IMR-90 (cell line): ENCODE measurements around the gene SLC39A11. TPM values are rescaled to one million over a fixed set of nuclear protein-coding genes. Genes with fewer than 3 reads are reported as not detected.

Experiments used
- ATAC-seq: fragments of 200-7000 bp; cut with Tn5 transposase; 2 replicates; pipeline ENCODE4 v1.9.1; 2020; ENCODE audit warnings: low read depth, mild to moderate bottlenecking, moderate library complexity
- BruUV-seq: library from RNA; stranded (reverse); fragments of 400-500 nt; replicated peaks from 2 replicates; lab custom pipeline; 2021; lab: Mats Ljungman, UMichigan
- CTCF ChIA-PET: fragments of 300-600 bp; formaldehyde crosslinking; extraction: SDS; loops from one replicate; lab custom pipeline; 2021; ENCODE audit warnings: antibody characterized with exemption; lab: Yijun Ruan, JAX
- POLR2A ChIA-PET: fragments of 300-600 bp; sonication (Branson Sonifier 250); formaldehyde crosslinking; loops from one replicate; lab custom pipeline; 2022; ENCODE audit warnings: antibody characterized with exemption; ENCODE audit not compliant: unreplicated experiment; lab: Charles Lee
- DNase-seq: peaks from one replicate; pipeline ENCODE4 v3.0.0; 2013
- H2AFZ ChIP-seq: replicated peaks from 2 replicates; pipeline ENCODE3; 2013; ENCODE audit warnings: low read length, mild to moderate bottlenecking; ENCODE audit not compliant: poor library complexity
- H2AK5ac ChIP-seq: 2 replicates; pipeline ENCODE4 v1.6.1; 2013; ENCODE audit warnings: low read depth, low read length, inconsistent platforms
- H2AK9ac ChIP-seq: replicated peaks from 2 replicates; pipeline ENCODE3; 2013; ENCODE audit warnings: mild to moderate bottlenecking, low read depth, low read length, moderate library complexity; ENCODE audit not compliant: poor library complexity
- H2BK120ac ChIP-seq: 2 replicates; pipeline ENCODE4 v1.6.1; 2013; ENCODE audit warnings: low read depth, low read length, inconsistent platforms
- H2BK15ac ChIP-seq: 3 replicates; pipeline ENCODE4 v1.6.1; 2013; ENCODE audit warnings: low read depth, low read length, inconsistent platforms
- H2BK20ac ChIP-seq: 2 replicates; pipeline ENCODE4 v1.6.1; 2013; ENCODE audit warnings: low read depth, mild to moderate bottlenecking, inconsistent platforms, low read length, moderate library complexity
- H2BK5ac ChIP-seq: 2 replicates; pipeline ENCODE4 v1.6.1; 2013; ENCODE audit warnings: mild to moderate bottlenecking, low read depth, low read length, inconsistent platforms; ENCODE audit not compliant: poor library complexity, severe bottlenecking
- H3K14ac ChIP-seq: replicated peaks from 2 replicates; pipeline ENCODE4 v1.6.1; 2013; ENCODE audit warnings: low read depth, low read length, inconsistent platforms
- H3K18ac ChIP-seq: 2 replicates; pipeline ENCODE4 v1.6.1; 2013; ENCODE audit warnings: low read depth, low read length, control low read depth
- H3K23ac ChIP-seq: 2 replicates; pipeline ENCODE4 v1.6.1; 2013; ENCODE audit warnings: low read depth, low read length, inconsistent platforms
- H3K27ac ChIP-seq: 2 replicates; pipeline ENCODE4 v1.5.1; 2013; ENCODE audit warnings: mild to moderate bottlenecking, control low read depth, low read length; ENCODE audit not compliant: insufficient read depth
- H3K27me3 ChIP-seq: 2 replicates; pipeline ENCODE4 v1.6.1; 2013; ENCODE audit warnings: low read length; ENCODE audit not compliant: control insufficient read depth, insufficient read depth
- H3K36me3 ChIP-seq: 2 replicates; pipeline ENCODE4 v1.6.1; 2013; ENCODE audit warnings: low read length, mixed read lengths; ENCODE audit not compliant: control insufficient read depth, insufficient read depth
- H3K4ac ChIP-seq: 2 replicates; pipeline ENCODE4 v1.6.1; 2013; ENCODE audit warnings: low read depth, low read length, inconsistent platforms
- H3K4me1 ChIP-seq: 2 replicates; pipeline ENCODE4 v1.6.1; 2013; ENCODE audit warnings: low read length, mixed read lengths; ENCODE audit not compliant: control insufficient read depth, insufficient read depth
- H3K4me2 ChIP-seq: 2 replicates; pipeline ENCODE4 v1.6.1; 2013; ENCODE audit warnings: low read depth, mild to moderate bottlenecking, control low read depth, low read length, moderate library complexity
- H3K4me3 ChIP-seq: 2 replicates; pipeline ENCODE4 v1.5.1; 2013; ENCODE audit warnings: low read depth, mild to moderate bottlenecking, control low read depth, low read length, moderate library complexity; ENCODE audit not compliant: insufficient read depth
- H3K56ac ChIP-seq: 2 replicates; pipeline ENCODE4 v1.6.1; 2013; ENCODE audit warnings: low read length, inconsistent platforms; ENCODE audit not compliant: insufficient read depth; ENCODE audit errors: extremely low read depth
- H3K79me1 ChIP-seq, 2 experiments: 2 replicates each; pipeline ENCODE4 v1.6.1; 2013; ENCODE audit warnings: low read length in 2 of 2, inconsistent platforms in 1 of 2, low read depth in 1 of 2
- H3K9ac ChIP-seq: 2 replicates; pipeline ENCODE4 v1.6.1; 2013; ENCODE audit warnings: low read depth, low read length, control low read depth
- H3K9me1 ChIP-seq: 2 replicates; pipeline ENCODE4 v1.6.1; 2013; ENCODE audit warnings: low read length, inconsistent platforms; ENCODE audit not compliant: insufficient read depth
- H3K9me3 ChIP-seq: 2 replicates; pipeline ENCODE4 v1.6.1; 2013; ENCODE audit warnings: low read length; ENCODE audit not compliant: control insufficient read depth, insufficient read depth
- H4K20me1 ChIP-seq: 2 replicates; pipeline ENCODE4 v1.6.1; 2013; ENCODE audit warnings: low read length, inconsistent platforms; ENCODE audit not compliant: insufficient read depth
- H4K5ac ChIP-seq: 2 replicates; pipeline ENCODE4 v1.6.1; 2013; ENCODE audit warnings: mild to moderate bottlenecking, low read depth, low read length, control low read depth
- H4K8ac ChIP-seq, 2 experiments: 2 replicates each; pipeline ENCODE4 v1.6.1; 2013; ENCODE audit warnings: low read depth in 2 of 2, low read length in 2 of 2, control low read depth in 1 of 2, inconsistent platforms in 1 of 2
- H4K91ac ChIP-seq: 2 replicates; pipeline ENCODE4 v1.6.1; 2013; ENCODE audit warnings: low read depth, low read length, inconsistent platforms; ENCODE audit not compliant: insufficient read depth
- CEBPB ChIP-seq: IDR thresholded peaks from 2 replicates; pipeline ENCODE4 v1.6.1; 2012; ENCODE audit warnings: low read depth, low read length, improper control_type of control experiment
- CHD1 ChIP-seq: IDR thresholded peaks from 2 replicates; pipeline ENCODE4 v1.6.1; 2012; ENCODE audit warnings: low read depth, low read length, improper control_type of control experiment
- CTCF ChIP-seq: conservative IDR thresholded peaks from 2 replicates; pipeline ENCODE4 v1.5.1; 2012; ENCODE audit warnings: mild to moderate bottlenecking, low read depth, low read length, improper control_type of control experiment
- ELK1 ChIP-seq: fragments of 150-350 bp; IDR thresholded peaks from 2 replicates; pipeline ENCODE4 v1.6.1; 2016; ENCODE audit warnings: low read depth, mild to moderate bottlenecking, low read length, moderate library complexity, borderline replicate concordance
- FOS ChIP-seq: fragments of 150-350 bp; IDR thresholded peaks from 2 replicates; pipeline ENCODE4 v1.6.1; 2016; ENCODE audit warnings: low read depth, low read length
- MAFK ChIP-seq: IDR thresholded peaks from 2 replicates; pipeline ENCODE4 v1.6.1; 2012; ENCODE audit warnings: low read depth, low read length, improper control_type of control experiment
- MAZ ChIP-seq: IDR thresholded peaks from 2 replicates; pipeline ENCODE4 v1.6.1; 2012; ENCODE audit warnings: low read depth, mild to moderate bottlenecking, low read length, improper control_type of control experiment, moderate library complexity, borderline replicate concordance
- MXI1 ChIP-seq: IDR thresholded peaks from 2 replicates; pipeline ENCODE4 v1.6.1; 2012; ENCODE audit warnings: low read depth, mild to moderate bottlenecking, low read length, moderate library complexity, borderline replicate concordance
- NFE2L2 ChIP-seq: fragments of 150-350 bp; IDR thresholded peaks from 2 replicates; pipeline ENCODE4 v1.6.1; 2016; ENCODE audit warnings: low read depth, mild to moderate bottlenecking, low read length
- POLR2A ChIP-seq: IDR thresholded peaks from 2 replicates; pipeline ENCODE4 v1.6.1; 2012; ENCODE audit warnings: mild to moderate bottlenecking, low read depth, low read length
- RAD21 ChIP-seq: IDR thresholded peaks from 2 replicates; pipeline ENCODE4 v1.6.1; 2012; ENCODE audit warnings: low read length, improper control_type of control experiment
- RFX5 ChIP-seq: IDR thresholded peaks from 2 replicates; pipeline ENCODE4 v1.8.0; 2012; ENCODE audit warnings: low read depth, mild to moderate bottlenecking, low read length, moderate library complexity
- SMC3 ChIP-seq: fragments of 150-350 bp; IDR thresholded peaks from 2 replicates; pipeline ENCODE4 v1.6.1; 2016; ENCODE audit warnings: low read depth, mild to moderate bottlenecking, antibody characterized with exemption, low read length, moderate library complexity
- USF2 ChIP-seq: fragments of 150-350 bp; IDR thresholded peaks from 2 replicates; pipeline ENCODE4 v1.6.1; 2017; ENCODE audit warnings: mild to moderate bottlenecking, antibody characterized with exemption, low read length, low read depth
- WGBS, 2 experiments: methylation state at CpG; one replicate each; pipeline versions ENCODE4 v1.1.5 to v1.1.7; 2013; ENCODE audit warnings: missing lambda C conversion rate in 2 of 2; ENCODE audit not compliant: insufficient read length in 1 of 2; ENCODE audit errors: extremely low coverage in 2 of 2; 5-methylcytosine and 5-hydroxymethylcytosine counted together
- dilution Hi-C: fragments of 300-500 bp; cut with HindIII; formaldehyde crosslinking; loops from one replicate; pipeline ENCODE4 v1.14.3; 2018; ENCODE audit warnings: low sequenced_read_pairs; ENCODE audit not compliant: unreplicated experiment
- in situ Hi-C: fragments of 300-500 bp; cut with MboI; formaldehyde crosslinking; loops from 3 replicates; pipeline ENCODE4 v1.14.3; 2019; ENCODE audit warnings: low sequenced_read_pairs, inconsistent platforms, mixed read lengths
- intact Hi-C: fragments of 100-400 bp; cut with micrococcal nuclease; formaldehyde crosslinking; loops from 2 replicates; pipeline ENCODE4 v1.10.0; 2022
- polyA plus RNA-seq, 3 experiments: library from polyadenylated mRNA; depleted of rRNA; stranded (reverse); fragments of >200 nt; gene quantifications; 2 replicates each; pipeline ENCODE4 v1.2.3, GENCODE V29; 2012; ENCODE audit warnings: low replicate concordance in 1 of 3
- total RNA-seq: library from RNA; depleted of rRNA; stranded (reverse); fragments of >200 nt; gene quantifications from 2 replicates; pipeline ENCODE4 v1.2.3, GENCODE V29; 2012

SLC39A11 gene
- total and polyA plus RNA-seq, 2 of the 4 experiments (the other 2 are of a cell fraction): 8.8 to 14.3 TPM

GRCh38 chr17:72998343-72998742, 94.1 kb downstream of the SLC39A11 start:
- no peak overlapping the region for H3K56ac ChIP-seq
- H3K4me1 ChIP-seq: no peaks in the 10 kb centered on the region
- H3K9me3 ChIP-seq: no peaks in the 10 kb centered on the region
- TF ChIP-seq RAD21: no peak
- TF ChIP-seq MXI1: no peak
- no peak for TF ChIP-seq ELK1
- no peak for TF ChIP-seq SMC3
- TF ChIP-seq RFX5: no peak
- no peak for TF ChIP-seq MAZ
- no peak for TF ChIP-seq USF2
- TF ChIP-seq NFE2L2: no peak
- no peak for TF ChIP-seq POLR2A
- TF ChIP-seq MAFK: no peak
- TF ChIP-seq FOS: no peak
- no peak for TF ChIP-seq CEBPB
- no peak for TF ChIP-seq CHD1
- TF ChIP-seq CTCF: no peak
- in situ Hi-C loops: loop anchor here (25.0 kb wide), 1 partner anchor 436 kb away; no protein-coding TSS in a partner anchor
- no peak overlapping the region for H2BK20ac ChIP-seq
- no peak overlapping the region for H2BK120ac ChIP-seq
- no peak overlapping the region for H3K27ac ChIP-seq
- BruUV-seq: no TSS peak
- H3K14ac ChIP-seq: no peak overlapping the region
- no peaks in the 10 kb centered on the region for H3K27me3 ChIP-seq
- H3K9me1 ChIP-seq: no peaks in the 10 kb centered on the region
- ChIA-PET POLR2A (no interaction called here), CTCF (no interaction called here)
- H2BK15ac ChIP-seq: no peak overlapping the region
- no peak overlapping the region for H3K23ac ChIP-seq
- H2AFZ ChIP-seq: no peak overlapping the region
- H3K36me3 ChIP-seq: no peaks in the 10 kb centered on the region
- no peak overlapping the region for H3K18ac ChIP-seq
- H4K8ac ChIP-seq: no peak overlapping the region
- no peak overlapping the region for H3K4ac ChIP-seq
- no peaks in the 10 kb centered on the region for H4K20me1 ChIP-seq
- H3K4me3 ChIP-seq: no peak overlapping the region
- H2AK9ac ChIP-seq: no peak overlapping the region
- no peak overlapping the region for H3K9ac ChIP-seq
- H3K79me1 ChIP-seq: no peaks in the 10 kb centered on the region
- no peak overlapping the region for H4K91ac ChIP-seq
- no CpG with 5 or more reads among the region's 1 CpG for WGBS, 2 experiments
- intact Hi-C loops: no loop called here
- H2AK5ac ChIP-seq: no peak overlapping the region
- dilution Hi-C loops: no loop called here
- DNase-seq (no peak), ATAC-seq (no peak)
- no peak overlapping the region for H2BK5ac ChIP-seq
- no peak overlapping the region for H3K4me2 ChIP-seq
- no peak overlapping the region for H4K5ac ChIP-seq
